Measurements from ENCODE around the gene ENO2. TPM values are rescaled to one million over a fixed set of nuclear protein-coding genes. Genes with fewer than 3 reads are reported as not detected.

The ENO2 gene
- total RNA-seq, 2 experiments from 2014 or later, result 133 to 141 TPM

DNA sequence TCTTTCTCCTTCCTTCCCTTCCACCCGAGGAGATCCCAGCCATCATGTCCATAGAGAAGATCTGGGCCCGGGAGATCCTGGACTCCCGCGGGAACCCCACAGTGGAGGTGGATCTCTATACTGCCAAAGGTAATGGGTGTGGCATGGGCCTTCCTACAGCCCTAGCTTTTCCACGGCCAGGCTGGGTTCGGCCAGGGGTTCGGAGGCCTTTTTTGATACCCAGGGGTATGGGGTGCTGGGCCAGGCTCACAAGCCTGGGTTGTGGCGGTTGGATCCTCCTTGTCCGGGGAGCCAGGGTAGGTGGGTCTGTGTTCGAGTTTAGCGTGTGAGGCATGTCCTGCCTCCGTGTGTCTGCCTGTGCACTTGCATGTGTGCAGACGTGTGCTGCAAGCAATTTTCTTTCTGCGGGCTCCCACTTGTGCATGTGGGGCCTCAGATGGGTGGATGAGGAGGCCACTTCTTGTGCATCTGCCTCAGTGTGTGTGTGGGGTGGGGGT, 1.5 kb downstream of the ENO2 start:
- Mint-ChIP-seq H3K4me3 (peak overlapping the region; percentile 92), H3K36me3 (ENCODE audit: low read depth) (peaks cover 37% of the 10 kb centered on the region), H3K9me3 (ENCODE audit: insufficient read depth) (no peaks in the 10 kb centered on the region), H3K27ac (peak overlapping the region; percentile 70), H3K27me3 (ENCODE audit: low read depth) (peaks cover 4% of the 10 kb centered on the region), H3K4me1 (ENCODE audit: low read depth) (peaks cover 51% of the 10 kb centered on the region)
- DNase-seq (no peak), ATAC-seq (no peak)
- CTCF ChIA-PET, result interaction anchor here (2.3 to 5.8 kb wide), 2 partner anchors 43 to 49 kb away, joined by 7 to 22 read pairs; partner anchors contain the start of gene SPSB2
- POLR2A ChIA-PET, result interaction anchor here (0.6 to 2.4 kb wide), 4 partner anchors 22 to 45 kb away, joined by 3 to 14 read pairs (median 4); partner anchors contain the start of genes C12orf57, RNU7-1 and SPSB2

GRCh38 chr12:6916426-6917200, 2.2 kb downstream of the ENO2 start:
- Mint-ChIP-seq H3K4me1 (ENCODE audit: low read depth) (peaks cover 53% of the 10 kb centered on the region), H3K4me3 (peak overlapping the region; percentile 92), H3K27me3 (ENCODE audit: low read depth) (no peaks in the 10 kb centered on the region), H3K36me3 (ENCODE audit: low read depth) (peaks cover 43% of the 10 kb centered on the region), H3K27ac (peak overlapping the region; percentile 12), H3K9me3 (ENCODE audit: insufficient read depth) (no peaks in the 10 kb centered on the region)
- POLR2A ChIA-PET, result interaction anchor here (0.6 to 2.4 kb wide), 7 partner anchors 21 to 51 kb away, joined by 3 to 14 read pairs (median 3); partner anchors contain the start of genes C12orf57, PTPN6, RNU7-1 and SPSB2
- ATAC-seq (no peak), DNase-seq (no peak)
- CTCF ChIA-PET, result interaction anchor here (0.8 to 5.8 kb wide), 7 partner anchors 11 to 49 kb away, joined by 3 to 22 read pairs (median 5); partner anchors contain the start of genes C12orf57, RNU7-1, SPSB2 and TPI1

DNA sequence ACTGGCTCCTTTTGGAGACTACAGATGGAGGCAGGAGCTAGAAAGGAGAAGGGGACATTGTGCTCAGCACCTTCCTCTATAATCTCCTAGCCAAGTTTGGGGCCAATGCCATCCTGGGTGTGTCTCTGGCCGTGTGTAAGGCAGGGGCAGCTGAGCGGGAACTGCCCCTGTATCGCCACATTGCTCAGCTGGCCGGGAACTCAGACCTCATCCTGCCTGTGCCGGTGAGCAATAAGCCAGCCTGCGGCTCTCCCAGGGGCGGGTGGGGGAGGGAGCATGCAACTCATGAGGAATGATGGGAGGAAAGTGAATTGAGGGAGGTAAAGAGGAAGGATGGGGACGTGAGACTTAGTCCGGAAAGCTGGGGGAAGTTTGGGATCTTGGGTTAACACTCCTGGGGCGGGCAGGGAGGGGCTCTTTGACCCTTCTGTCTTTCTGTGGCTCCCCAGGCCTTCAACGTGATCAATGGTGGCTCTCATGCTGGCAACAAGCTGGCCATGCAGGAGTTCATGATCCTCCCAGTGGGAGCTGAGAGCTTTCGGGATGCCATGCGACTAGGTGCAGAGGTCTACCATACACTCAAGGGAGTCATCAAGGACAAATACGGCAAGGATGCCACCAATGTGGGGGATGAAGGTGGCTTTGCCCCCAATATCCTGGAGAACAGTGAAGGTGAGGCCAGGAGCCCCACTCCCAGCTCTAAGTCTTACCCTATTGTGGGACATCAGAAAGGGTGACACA, 3.3 kb downstream of the ENO2 start:
- Mint-ChIP-seq H3K4me3 (no peak overlapping the region), H3K36me3 (ENCODE audit: low read depth) (peaks cover 54% of the 10 kb centered on the region), H3K9me3 (ENCODE audit: insufficient read depth) (no peaks in the 10 kb centered on the region), H3K27ac (no peak overlapping the region), H3K27me3 (ENCODE audit: low read depth) (no peaks in the 10 kb centered on the region), H3K4me1 (ENCODE audit: low read depth) (peaks cover 61% of the 10 kb centered on the region)
- ChIA-PET CTCF (interaction anchor here (0.8 to 5.8 kb wide), 6 partner anchors 9 to 50 kb away, joined by 3 to 22 read pairs (median 4); partner anchors contain the start of genes SPSB2 and TPI1), POLR2A (interaction anchor here (1.4 to 2.4 kb wide), 3 partner anchors 26 to 53 kb away, joined by 3 to 14 read pairs (median 6); partner anchors contain the start of genes C12orf57, RNU7-1 and SPSB2)
- ATAC-seq (no peak), DNase-seq (no peak)

- Mint-ChIP-seq H3K4me3 (no peak overlapping the region), H3K36me3 (ENCODE audit: low read depth) (peaks cover 66% of the 10 kb centered on the region), H3K9me3 (ENCODE audit: insufficient read depth) (no peaks in the 10 kb centered on the region), H3K27me3 (ENCODE audit: low read depth) (no peaks in the 10 kb centered on the region), H3K27ac (peak overlapping the region; percentile 9), H3K4me1 (ENCODE audit: low read depth) (peaks cover 63% of the 10 kb centered on the region)
- POLR2A ChIA-PET, result interaction anchor here (1.8 kb wide), 1 partner anchor 24 kb away, joined by 10 read pairs; the partner anchor contains the start of genes C12orf57 and RNU7-1
- CTCF ChIA-PET, result interaction anchor here (1.0 kb wide), 2 partner anchors 24 to 50 kb away, joined by 3 read pairs; partner anchors contain the start of genes C12orf57 and RNU7-1
- ATAC-seq (no peak), DNase-seq (no peak)
Measured at GRCh38 chr12:6919588-6919987, 5.2 kb downstream of the ENO2 start.

GRCh38 chr12:6921539-6921938, 7.2 kb downstream of the ENO2 start:
- Mint-ChIP-seq H3K9me3 (ENCODE audit: insufficient read depth) (no peaks in the 10 kb centered on the region), H3K4me3 (no peak overlapping the region), H3K36me3 (ENCODE audit: low read depth) (peaks cover 56% of the 10 kb centered on the region), H3K4me1 (ENCODE audit: low read depth) (peaks cover 55% of the 10 kb centered on the region), H3K27me3 (ENCODE audit: low read depth) (no peaks in the 10 kb centered on the region), H3K27ac (no peak overlapping the region)
- ATAC-seq (no peak), DNase-seq (no peak)
- CTCF ChIA-PET, result interaction anchor here (0.7 to 4.8 kb wide), 10 partner anchors 13 to 191 kb away, joined by 3 to 31 read pairs (median 4); partner anchors contain the start of genes C12orf57, LPCAT3, RNU7-1 and SPSB2
- POLR2A ChIA-PET, result interaction anchor here (1.2 to 1.8 kb wide), 2 partner anchors 16 to 22 kb away, joined by 5 to 12 read pairs; partner anchors contain the start of genes C12orf57 and RNU7-1

- Mint-ChIP-seq H3K4me3 (no peak overlapping the region), H3K27ac (no peak overlapping the region)
Measured at GRCh38 chr12:6921996-6922946, 7.9 kb downstream of the ENO2 start.

DNA sequence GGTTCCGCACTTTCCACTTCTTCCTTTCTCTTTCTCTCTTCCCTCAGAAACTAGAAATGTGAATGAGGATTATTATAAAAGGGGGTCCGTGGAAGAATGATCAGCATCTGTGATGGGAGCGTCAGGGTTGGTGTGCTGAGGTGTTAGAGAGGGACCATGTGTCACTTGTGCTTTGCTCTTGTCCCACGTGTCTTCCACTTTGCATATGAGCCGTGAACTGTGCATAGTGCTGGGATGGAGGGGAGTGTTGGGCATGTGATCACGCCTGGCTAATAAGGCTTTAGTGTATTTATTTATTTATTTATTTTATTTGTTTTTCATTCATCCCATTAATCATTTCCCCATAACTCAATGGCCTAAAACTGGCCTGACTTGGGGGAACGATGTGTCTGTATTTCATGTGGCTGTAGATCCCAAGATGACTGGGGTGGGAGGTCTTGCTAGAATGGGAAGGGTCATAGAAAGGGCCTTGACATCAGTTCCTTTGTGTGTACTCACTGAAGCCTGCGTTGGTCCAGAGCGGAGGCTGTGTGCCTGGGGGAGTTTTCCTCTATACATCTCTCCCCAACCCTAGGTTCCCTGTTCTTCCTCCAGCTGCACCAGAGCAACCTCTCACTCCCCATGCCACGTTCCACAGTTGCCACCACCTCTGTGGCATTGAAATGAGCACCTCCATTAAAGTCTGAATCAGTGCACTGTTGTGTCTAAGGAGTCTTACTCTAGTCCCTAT, 8.8 kb downstream of the ENO2 start:
- H3K27ac Mint-ChIP-seq, result no peak overlapping the region
- no peaks in the 10 kb centered on the region for H3K27me3 Mint-ChIP-seq (ENCODE audit: low read depth)
- POLR2A ChIA-PET, result interaction anchor here (0.7 to 8.3 kb wide), 5 partner anchors 13 to 55 kb away, joined by 3 to 94 read pairs (median 12); partner anchors contain the start of genes C12orf57, RNU7-1 and TPI1
- no peak for DNase-seq
- peaks cover 57% of the 10 kb centered on the region for H3K4me1 Mint-ChIP-seq (ENCODE audit: low read depth)
- no peak for ATAC-seq
- CTCF ChIA-PET, result interaction anchor here (0.8 to 8.0 kb wide), 14 partner anchors 9 to 231 kb away, joined by 4 to 106 read pairs (median 10); partner anchors contain the start of genes C1RL, ENO2, LPCAT3 and TPI1
- peaks cover 45% of the 10 kb centered on the region for H3K36me3 Mint-ChIP-seq (ENCODE audit: low read depth)
- no peaks in the 10 kb centered on the region for H3K9me3 Mint-ChIP-seq (ENCODE audit: insufficient read depth)
- no peak overlapping the region for H3K4me3 Mint-ChIP-seq

More at GRCh38 chr12:6921996-6922946, 7.9 kb downstream of the ENO2 start:
- no peak for DNase-seq
- H3K9me3 Mint-ChIP-seq (ENCODE audit: insufficient read depth), result no peaks in the 10 kb centered on the region
- H3K4me1 Mint-ChIP-seq (ENCODE audit: low read depth), result peaks cover 56% of the 10 kb centered on the region
- ChIA-PET POLR2A (interaction anchor here (0.6 to 1.8 kb wide), 3 partner anchors 16 to 23 kb away, joined by 3 to 12 read pairs (median 5); partner anchors contain the start of genes C12orf57 and RNU7-1), CTCF (interaction anchor here (0.7 to 4.8 kb wide), 9 partner anchors 15 to 190 kb away, joined by 3 to 31 read pairs (median 4); partner anchors contain the start of genes C12orf57, LPCAT3, RNU7-1 and SPSB2)
- ATAC-seq, result no peak
- peaks cover 50% of the 10 kb centered on the region for H3K36me3 Mint-ChIP-seq (ENCODE audit: low read depth)
- no peaks in the 10 kb centered on the region for H3K27me3 Mint-ChIP-seq (ENCODE audit: low read depth)

GRCh38 chr12:6923851-6924250, 9.5 kb downstream of the ENO2 start:
- Mint-ChIP-seq H3K27ac (peak overlapping the region; percentile 44), H3K9me3 (ENCODE audit: insufficient read depth) (no peaks in the 10 kb centered on the region), H3K36me3 (ENCODE audit: low read depth) (peaks cover 45% of the 10 kb centered on the region), H3K4me1 (ENCODE audit: low read depth) (peaks cover 61% of the 10 kb centered on the region), H3K4me3 (peak overlapping the region; percentile 36), H3K27me3 (ENCODE audit: low read depth) (no peaks in the 10 kb centered on the region)
- ATAC-seq (no peak), DNase-seq (no peak)
- ChIA-PET CTCF (interaction anchor here (0.6 to 8.0 kb wide), 21 partner anchors 9 to 231 kb away, joined by 3 to 106 read pairs (median 6); partner anchors contain the start of genes C12orf57, C1R, C1RL and ENO2), POLR2A (interaction anchor here (0.7 to 8.3 kb wide), 5 partner anchors 9 to 55 kb away, joined by 3 to 94 read pairs (median 3); partner anchors contain the start of genes C12orf57, ENO2, RNU7-1 and TPI1)

GRCh38 chr12:6925239-6925539, 10.8 kb downstream of the ENO2 start:
- Mint-ChIP-seq H3K4me3 (no peak overlapping the region), H3K36me3 (ENCODE audit: low read depth) (peaks cover 32% of the 10 kb centered on the region), H3K4me1 (ENCODE audit: low read depth) (peaks cover 63% of the 10 kb centered on the region), H3K27ac (peak overlapping the region; percentile 2), H3K27me3 (ENCODE audit: low read depth) (no peaks in the 10 kb centered on the region), H3K9me3 (ENCODE audit: insufficient read depth) (no peaks in the 10 kb centered on the region)
- no peak for ATAC-seq
- DNase-seq, result no peak
- POLR2A ChIA-PET, result interaction anchor here (0.6 to 8.3 kb wide), 9 partner anchors 12 to 193 kb away, joined by 3 to 94 read pairs (median 3); partner anchors contain the start of genes C12orf57, ENO2, RNU7-1 and SPSB2
- CTCF ChIA-PET, result interaction anchor here (0.8 to 8.0 kb wide), 18 partner anchors 12 to 187 kb away, joined by 3 to 106 read pairs (median 6); partner anchors contain the start of genes C12orf57, C1RL, LPCAT3 and RNU7-1
